ENCODE results near the gene KCNQ4.

KCNQ4 gene

DNA sequence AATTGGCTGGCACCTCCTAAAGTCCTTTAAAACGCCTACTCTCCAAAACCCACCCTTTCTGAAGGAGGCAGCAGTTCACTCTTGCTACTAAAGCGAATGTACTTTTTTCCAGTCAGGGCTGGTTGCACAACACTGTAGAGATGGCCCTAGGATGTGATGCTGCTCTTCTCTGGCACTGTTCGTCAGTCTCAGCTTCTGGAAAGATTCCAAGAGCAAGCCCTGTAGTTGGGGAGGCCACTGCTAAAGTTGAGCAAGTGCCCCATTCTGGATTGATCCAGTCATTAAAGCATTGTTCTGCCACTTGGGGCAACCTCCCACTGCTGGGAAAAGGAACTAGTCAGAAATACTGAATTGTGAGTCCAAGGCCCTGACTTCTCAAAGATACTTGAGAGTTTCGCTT, 28.5 kb upstream of the KCNQ4 start:
- DNase-seq, result no peak

DNA sequence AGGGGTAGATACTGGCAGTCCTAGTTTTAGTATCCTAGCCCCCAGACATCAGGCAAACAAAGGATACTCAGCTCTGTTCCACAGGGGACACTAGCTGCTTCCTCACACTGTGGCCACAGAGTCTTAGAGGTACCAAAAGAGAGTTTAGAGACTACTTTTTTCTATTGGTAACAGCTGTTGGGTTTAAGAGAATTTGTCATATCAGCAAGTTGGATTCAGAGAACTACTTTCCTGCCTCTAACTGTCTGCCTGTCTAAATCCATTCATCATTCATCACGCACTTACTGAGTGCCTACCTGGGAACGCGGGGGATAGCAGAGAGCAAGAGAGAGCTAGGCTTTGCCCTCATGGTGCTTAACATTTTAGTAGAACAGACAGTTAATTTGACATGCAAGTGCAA, 27.1 kb upstream of the KCNQ4 start:
- no peak for DNase-seq

DNA sequence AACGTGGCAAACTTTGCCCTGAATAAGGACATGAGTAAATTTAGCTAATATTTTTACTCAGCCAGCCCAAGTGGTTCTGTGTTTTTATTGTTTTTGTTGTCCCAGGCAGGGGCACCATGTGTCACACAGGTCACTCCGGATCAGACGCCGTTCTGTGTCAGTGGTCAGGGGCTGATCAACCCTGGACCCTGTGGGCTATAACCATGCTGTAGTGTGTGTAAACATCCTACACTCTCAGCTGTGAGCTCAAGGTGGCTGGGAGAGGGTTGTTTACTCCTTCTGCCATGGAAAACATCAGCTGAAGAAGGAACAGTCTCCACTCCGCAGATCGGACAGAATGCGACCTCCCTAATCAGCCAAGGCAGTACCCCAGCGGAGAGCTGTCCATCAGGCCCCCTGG, 26.5 kb upstream of the KCNQ4 start:
- DNase-seq, result no peak

DNA sequence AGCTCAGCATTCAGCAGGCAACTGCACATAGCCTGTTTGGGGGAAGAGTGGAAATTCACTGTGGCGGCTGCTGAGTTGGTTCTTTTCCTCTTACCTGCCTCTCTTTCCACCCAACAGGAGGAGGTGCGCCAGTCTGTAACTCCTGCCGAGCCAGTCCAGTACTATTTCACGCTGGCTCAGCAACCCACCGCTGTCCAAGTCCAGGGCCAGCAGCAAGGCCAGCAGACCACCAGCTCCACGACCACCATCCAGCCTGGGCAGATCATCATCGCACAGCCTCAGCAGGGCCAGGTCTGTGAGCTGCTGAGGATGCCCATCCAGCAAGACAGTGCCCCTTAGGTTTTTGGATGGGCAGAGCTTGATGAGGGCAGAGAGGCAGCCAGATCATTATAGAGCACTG, 25.6 kb upstream of the KCNQ4 start:
- no peak for DNase-seq

DNA sequence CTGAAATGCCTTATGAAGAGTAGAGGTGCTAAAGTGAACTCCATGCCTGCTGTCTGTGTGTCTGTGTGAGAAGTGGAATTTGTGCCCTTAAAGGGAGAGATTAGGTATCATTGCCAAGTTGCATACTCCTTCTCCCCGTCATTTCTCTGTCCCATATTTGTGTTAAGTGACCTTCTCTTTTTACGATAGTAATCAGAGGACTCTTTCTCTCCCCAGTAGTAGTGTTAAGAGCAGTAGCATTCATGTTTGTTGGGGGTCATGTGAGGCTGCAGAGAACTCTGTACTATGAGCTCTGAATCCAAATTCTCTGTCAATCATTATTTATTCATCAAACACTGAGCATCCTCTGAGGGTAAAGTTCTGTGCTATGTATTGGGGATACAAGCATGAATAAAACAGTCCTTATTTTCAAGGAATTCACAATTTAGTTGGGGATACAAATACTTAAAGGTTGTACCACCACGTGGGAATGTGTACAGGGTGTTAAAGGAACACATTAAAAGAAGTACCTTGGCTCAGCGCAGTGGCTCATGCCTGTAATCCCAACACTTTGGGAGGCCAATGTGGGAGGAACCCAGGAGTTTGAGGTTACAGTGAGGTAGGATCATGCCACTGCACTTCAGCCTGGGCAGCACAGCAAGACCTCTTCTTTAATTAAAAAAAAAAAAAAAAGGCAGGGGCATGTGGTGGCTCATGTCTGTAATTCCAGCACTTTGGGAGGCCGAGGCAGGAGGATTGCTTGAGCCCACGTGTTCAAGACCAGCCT, 24.8 kb upstream of the KCNQ4 start:
- DNase-seq, result no peak

DNA sequence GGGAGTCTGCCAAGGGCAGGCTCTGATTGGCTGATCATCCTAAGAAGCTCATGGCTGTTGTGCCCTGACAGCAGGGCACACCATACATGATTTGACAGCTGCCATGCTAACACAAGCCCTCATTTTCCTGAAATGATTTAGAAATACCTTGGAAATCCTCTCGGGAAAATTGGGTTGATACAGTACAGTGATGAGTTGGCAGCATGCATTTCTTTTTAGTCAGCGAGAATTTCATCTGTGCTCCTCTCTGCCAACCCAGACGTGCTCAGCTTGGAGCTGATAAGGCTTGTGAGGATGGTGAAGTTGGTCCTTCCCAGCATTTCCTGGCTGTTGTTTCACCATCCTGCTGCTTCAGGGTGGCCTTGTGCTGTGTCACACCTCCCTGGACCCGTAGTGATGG, 22.6 kb upstream of the KCNQ4 start:
- no peak for DNase-seq

DNA sequence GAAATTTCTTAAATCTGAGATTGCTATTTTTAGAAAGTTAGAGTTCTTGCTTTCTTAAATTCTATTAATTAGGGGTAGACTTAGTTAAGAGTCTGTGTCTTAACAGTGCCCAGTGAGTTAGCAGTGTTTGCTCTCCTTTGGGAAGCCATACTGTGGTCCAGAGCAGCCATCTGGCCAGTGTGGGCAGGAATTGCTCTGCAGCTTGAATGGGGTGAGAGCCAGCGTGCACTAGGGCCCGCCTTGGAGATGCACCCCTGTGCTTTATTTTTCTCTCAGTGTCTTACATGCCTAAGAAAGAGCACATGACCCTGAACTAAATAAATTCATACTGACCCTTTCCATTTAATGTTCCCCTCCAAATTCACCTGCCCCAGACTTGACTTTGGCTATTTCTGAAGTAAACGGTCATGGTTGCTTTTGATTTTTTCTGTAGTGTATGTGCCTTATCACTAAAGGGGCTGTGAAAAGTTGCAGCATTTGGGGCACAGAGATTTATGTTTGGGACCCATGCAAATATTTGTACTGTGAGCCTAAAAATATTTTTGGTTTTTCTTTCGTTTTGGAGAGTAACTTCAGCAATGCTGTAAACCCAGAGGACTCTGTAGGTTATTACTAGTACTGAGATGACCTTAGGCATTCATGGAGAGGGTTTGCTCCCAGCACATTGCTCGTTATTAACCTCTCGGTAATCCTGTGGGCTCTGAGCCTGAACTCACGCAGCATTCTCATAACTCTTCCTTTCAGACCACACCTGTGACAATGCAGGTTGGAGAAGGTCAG, 21.3 kb upstream of the KCNQ4 start:
- no peak for DNase-seq

DNA sequence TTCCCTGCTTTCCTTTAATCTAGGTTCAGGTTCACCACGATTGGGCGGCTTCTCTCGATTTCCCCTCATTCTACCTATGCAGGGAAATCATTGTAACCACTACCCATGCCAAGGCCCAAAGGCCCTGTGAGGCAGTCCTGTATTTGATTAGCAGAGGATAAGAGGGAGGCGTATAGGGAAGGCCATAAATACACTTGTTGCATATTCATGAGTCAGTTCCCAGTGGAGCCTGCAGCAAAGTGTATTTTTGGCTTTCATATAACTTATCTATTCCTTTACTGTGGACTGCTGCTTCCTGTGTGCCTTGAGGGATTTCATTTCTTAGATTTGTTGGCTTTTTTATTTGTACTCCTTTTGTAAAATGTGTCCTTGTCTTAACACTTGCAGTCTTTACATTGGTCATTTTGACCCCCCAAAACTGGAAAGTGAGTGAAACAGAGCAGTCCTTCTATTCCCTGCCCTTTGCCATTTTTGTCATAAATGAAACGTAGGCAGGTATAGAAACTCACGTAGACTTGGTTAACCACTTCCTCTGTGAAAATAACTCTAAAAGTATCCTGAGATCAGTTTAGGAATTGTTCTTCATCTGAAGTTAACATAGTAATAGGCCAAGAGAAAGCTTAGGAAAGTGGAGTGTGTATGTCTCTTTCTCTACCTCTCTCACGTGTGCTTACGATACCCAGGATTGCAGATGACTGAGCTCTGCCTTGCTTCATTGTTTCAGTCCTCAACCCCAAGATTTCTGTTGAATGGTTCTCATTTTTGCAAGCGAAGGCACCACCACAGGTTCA, 19.6 kb upstream of the KCNQ4 start:
- DNase-seq, result no peak

DNA sequence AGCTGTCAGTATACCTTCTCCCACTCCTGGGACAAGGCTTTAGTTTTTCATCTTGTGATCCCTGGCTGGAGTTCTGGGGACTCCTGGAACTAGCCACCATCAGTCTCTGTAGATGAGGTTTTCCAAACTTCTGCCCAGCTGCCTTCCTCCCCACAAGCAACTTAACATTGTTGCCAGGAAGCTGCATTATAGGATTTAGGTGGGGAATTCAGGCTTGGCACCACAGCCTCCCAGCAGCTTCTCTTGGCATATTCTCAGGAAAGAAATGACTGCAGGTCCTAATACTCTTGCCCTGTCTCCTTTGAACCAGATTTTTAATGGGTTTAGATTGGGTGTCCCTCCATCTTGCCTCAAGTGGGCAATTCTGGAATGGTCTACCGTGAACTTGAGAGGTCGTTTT, 18.6 kb upstream of the KCNQ4 start:
- DNase-seq, result no peak

DNA sequence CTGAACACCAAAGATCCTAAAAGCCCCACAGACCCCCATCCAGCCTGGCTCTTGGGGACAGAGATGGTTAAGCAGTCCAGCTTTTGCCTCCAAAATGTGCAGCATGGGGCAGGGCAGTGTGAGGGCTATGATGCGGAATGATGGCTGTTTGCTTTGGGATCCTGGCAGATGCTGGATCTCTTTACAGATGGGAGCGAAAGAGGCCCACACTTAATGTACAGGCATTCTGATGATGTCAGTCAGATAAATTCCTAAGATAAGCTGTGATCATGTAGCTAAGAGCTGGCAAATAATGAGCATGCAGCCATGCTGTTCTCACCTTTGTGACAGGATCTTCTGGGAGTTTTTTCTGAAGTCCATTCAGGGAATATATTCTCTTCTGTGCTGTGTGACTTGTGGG, 17.6 kb upstream of the KCNQ4 start:
- DNase-seq, result no peak

DNA sequence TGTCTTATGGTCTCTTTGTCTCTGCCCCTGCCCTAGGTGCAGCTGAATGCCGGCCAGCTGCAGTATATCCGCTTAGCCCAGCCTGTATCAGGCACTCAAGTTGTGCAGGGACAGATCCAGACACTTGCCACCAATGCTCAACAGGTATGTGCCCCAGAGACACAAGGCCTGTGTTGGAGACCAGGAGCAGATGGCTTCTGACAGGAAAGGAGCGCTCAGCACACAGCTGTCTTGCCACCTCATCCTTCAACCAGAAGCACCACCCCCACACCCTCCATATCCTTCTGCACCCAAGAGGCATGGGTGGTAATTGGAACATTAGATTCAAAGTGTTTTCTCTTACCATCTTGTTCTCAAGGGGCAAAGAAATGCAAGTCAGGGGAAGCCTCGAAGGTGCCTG, 17.0 kb upstream of the KCNQ4 start:
- DNase-seq, result no peak

DNA sequence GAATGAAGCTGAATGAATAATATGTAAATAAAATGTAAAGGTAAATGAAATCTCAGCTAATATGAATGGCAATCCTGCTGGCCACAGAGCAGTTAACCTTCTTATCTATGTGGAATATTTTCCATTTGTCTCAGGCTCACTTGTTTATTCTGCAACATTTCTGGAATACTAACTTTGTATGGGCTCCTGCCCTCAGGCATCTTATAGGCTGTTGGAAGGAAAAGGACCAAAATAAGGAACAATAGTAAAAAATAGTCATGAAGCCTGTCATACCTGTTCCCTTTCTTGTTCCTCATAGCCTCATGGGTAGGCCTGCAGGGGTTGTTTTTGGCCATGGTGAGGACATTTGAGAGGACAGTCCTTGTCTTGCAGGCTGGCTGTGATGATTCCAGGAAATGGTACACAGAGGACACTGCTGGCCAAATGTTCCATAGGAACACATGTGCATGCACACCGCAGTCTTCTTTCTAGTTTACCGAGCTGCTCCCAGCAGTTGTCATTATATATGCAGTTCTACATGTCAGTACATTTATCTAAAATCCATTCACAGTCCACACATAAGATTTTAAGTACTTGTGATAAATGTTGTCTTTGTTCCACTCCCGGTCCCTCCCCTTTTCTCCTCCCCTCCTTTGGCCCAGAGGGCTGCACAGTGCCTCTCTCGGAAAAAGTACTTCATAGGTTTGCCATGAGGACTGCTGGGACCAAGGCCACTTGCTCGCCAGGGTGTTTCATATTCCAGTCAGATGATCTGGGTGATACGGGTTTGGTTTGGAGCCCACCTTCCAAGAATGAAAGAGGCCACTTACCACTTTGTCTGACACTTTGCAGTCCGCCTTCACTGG, 15.2 kb upstream of the KCNQ4 start:
- no peak for DNase-seq

DNA sequence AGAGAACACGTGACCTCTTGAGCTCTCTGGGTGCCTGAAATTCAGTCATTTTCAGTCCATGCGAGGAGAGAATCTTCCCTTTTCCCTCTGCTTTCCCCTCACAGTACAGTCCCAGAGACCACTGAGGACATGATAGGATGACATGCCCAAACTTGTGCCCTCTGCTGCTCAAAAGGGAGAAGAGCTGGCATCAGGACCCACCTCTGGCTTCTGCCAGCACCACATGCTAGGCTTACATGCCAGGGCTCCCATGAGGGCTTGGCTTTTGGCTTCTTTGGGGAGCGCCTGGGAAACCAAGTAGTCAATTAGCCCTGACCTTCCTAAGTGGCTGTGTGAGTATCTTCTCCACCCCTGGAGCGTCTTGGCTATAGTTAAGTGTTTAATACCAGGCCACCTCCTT, 13.8 kb upstream of the KCNQ4 start:
- DNase-seq, result no peak

DNA sequence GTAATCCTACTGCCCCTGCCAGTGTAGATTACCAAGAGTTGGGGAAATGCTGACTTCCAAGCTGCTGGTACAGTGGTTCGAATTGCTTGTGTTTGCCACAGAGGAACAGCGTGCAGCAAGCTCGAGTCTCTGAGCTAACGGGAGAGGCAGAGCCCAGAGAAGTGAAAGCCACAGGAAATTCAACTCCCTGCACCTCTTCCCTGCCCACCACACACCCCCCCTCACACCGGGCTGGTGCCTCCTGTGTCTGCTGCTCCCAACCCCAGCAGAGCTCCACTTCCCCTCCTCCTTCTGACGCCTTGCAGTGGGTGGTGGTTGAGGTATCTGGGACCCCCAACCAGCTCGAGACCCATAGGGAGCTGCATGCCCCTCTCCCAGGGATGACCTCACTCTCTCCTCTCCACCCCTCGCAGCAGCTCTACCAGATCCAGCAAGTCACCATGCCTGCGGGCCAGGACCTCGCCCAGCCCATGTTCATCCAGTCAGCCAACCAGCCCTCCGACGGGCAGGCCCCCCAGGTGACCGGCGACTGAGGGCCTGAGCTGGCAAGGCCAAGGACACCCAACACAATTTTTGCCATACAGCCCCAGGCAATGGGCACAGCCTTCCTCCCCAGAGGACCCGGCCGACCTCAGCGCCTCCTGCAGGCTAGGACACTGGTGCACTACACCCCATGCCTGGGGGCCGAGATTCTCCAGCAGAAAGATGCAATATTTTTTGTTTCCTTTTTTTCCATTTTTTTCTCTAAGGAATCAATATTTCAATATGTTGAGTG, 13.1 kb upstream of the KCNQ4 start:
- no peak for DNase-seq

DNA sequence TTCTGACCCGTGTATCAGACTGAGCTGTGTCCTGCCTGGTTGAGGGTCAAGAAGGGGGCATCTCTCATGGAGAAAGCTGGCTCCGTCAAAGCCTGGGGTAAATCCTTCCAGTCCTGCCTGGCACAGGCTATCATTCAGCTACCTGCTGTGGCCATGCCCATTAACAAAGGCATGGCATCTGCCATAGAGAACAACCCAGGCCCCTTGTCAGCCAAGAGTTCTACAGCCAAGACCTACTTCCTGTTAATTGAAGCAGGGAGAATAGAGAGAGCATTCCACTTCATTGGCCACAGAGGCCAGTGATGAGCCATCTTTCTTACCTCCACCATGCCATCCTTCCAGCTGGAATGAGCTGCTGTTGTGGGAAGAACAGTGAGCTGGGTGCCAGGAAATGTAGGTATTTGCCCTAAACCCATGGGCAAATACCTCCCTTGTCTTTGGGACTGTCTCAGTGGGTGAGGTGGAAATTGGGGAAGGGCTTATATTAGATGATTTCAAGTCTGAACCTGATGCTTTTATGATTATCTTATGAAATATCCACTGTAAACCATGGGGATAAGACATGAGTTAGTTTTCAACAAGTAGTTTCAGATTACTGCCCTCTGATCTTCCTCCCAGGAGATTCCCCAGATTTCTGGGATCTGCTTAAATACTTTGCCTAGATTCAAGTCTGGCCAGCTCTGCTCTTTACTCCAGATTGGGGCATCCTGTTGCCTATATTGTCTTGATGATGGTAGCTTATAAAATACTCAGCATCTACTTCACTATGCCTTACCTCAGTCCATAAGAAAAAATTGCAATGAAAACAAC, 11.2 kb upstream of the KCNQ4 start:
- DNase-seq, result no peak

DNA sequence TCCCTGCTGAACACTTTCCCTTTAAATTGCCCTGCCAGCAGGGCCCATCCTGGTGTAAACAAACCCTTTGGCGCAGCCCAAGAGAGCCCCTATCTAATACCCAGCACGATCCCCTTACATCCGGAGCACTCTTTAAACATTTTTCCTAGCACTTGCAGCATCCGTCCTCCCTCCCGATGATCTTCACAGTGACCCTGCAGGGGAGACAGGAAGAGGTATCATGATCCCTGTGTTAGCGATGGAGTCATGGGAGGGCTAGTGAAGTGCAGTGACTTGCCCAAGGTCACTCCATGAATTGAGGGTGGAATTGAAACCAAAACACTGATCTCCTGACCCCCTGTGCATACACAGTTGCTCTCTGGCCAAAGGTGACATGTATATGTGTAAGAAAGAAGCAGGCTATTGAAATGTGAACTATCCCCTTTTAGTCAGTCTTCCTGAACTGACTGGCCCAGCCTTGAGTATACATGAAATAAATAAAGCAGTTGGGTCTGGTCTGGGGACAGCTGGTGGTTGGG, 9.8 kb upstream of the KCNQ4 start:
- no peak for DNase-seq

DNA sequence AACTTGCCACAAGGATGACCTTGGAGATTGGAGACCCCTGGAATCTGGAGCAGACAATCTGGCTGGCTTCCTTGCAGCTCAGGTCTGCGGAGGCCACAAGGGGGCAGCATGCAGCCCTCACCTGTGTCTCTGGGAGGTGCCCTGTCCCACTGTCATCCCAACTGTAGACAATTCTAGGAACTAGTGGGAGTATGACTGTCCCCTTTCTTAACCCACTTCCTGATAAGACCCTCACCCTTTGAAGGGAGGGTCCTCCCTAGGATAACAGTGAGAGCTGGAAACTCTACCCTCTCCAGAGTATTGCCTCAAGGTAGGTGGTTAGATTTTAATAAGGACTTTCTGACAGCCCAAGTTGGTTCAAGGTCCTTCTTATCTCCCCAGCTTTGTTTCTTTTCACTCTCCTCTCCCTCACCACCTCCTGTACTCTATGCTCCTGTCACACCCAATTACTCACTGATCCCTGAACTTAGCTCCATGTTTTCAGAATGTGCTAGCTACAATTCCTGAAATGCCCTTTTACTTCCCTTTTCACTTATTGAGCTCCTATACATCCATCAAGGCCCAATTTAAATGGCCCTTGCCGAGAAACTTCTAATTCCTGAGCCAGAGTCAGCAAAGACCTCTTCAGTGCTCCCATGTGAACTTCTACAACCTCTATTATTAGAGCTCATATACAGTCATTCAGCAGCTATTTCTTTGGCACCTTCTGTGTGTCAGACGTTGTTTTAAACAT, 9.2 kb upstream of the KCNQ4 start:
- DNase-seq, result no peak

DNA sequence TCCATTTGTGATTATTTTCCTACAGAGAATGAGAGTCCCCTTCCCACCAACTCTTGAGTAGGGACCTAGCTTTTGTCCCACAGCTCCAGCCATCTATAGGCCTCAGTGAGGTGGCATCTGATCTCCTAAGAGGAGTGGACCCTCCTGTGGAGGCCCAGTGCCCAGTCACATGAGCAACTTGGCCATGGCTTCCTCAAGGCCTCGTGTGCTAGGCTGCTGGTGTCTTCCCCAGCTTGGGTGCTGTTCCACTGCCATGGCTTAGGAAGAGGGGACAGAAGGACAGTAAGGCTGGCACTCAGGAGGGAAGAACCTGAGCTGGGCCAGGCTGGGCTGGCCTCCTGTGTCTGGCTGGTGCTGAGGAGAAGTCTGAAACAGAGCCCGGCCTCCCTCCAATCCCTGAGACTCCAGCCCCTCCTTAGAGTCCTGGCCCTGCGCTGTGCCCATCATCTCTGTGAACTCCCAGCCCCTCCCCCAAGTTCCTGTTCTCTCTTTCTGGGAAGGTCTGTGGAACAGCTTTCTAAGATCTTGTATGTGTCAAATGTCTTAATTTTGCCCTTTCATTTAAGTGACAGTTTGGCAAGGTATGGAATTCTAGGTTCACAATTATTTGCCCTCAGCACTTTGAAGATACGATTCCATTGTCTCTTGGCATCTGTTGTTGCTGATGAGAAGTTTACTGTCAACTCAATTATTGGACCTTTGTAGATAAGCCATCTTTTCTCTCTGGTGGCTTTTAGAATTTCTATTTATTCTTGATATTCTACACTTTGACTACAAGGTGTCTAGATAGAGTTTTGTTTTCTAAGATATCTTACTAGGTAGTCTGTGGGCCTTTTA, 7.1 kb upstream of the KCNQ4 start:
- no peak for DNase-seq
